RWPE1 (cell line): ENCODE measurements around the gene RPS6KC1.
"Not testable (repeated sequence)": the region's sequence is repeated elsewhere in the genome, so short reads cannot be mapped to it uniquely, and the experiment has no call there.

Source experiments
- CTCF ChIA-PET: fragments of 350-600 bp; sonication (Branson Sonifier 250); formaldehyde crosslinking; extraction: SDS; loops from one replicate; lab custom pipeline; 2021; lab: Yijun Ruan, JAX
- POLR2A ChIA-PET: fragments of 400-600 bp; formaldehyde crosslinking; extraction: SDS; loops from one replicate; lab custom pipeline; 2020; ENCODE audit warnings: antibody characterized with exemption; ENCODE audit not compliant: low non-redundant PET; lab: Yijun Ruan, JAX
- DNase-seq: peaks from one replicate; pipeline ENCODE4 v3.0.0; 2012; ENCODE audit warnings: low spot score
- H3K27ac ChIP-seq: fragments of 450-650 bp; 2 replicates; pipeline ENCODE4 v1.5.1; 2017
- CTCF ChIP-seq: fragments of 450-650 bp; conservative IDR thresholded peaks from 2 replicates; pipeline ENCODE4 v1.5.1; 2017; ENCODE audit warnings: low read depth, mild to moderate bottlenecking

The RPS6KC1 gene

GRCh38 chr1:213017447-213018273 lies 33.4 kb upstream of the RPS6KC1 start:
- CTCF ChIA-PET, result interaction anchor here (0.7 kb wide), 1 partner anchor 135 kb away, joined by 3 read pairs; no protein-coding TSS in a partner anchor
- no peak for TF ChIP-seq CTCF
- H3K27ac ChIP-seq, result no peak overlapping the region
- POLR2A ChIA-PET, result no interaction called here
- DNase-seq, result no peak

GRCh38 chr1:213019450-213019849 lies 31.6 kb upstream of the RPS6KC1 start:
- ChIA-PET POLR2A (no interaction called here), CTCF (no interaction called here)
- DNase-seq, result no peak
- no peak overlapping the region for H3K27ac ChIP-seq
- no peak for TF ChIP-seq CTCF

- no peak for TF ChIP-seq CTCF
- no peak for DNase-seq
- POLR2A ChIA-PET, result interaction anchor here (0.6 kb wide), 1 partner anchor 229 kb away, joined by 3 read pairs; no protein-coding TSS in a partner anchor
Observed at GRCh38 chr1:213020016-213020415, 31.0 kb upstream of the RPS6KC1 start.

GRCh38 chr1:213027024-213027423 lies 24.0 kb upstream of the RPS6KC1 start:
- DNase-seq, CTCF ChIA-PET: not testable (repeated sequence)

More at GRCh38 chr1:213020016-213020415, 31.0 kb upstream of the RPS6KC1 start:
- H3K27ac ChIP-seq, result no peak overlapping the region
- CTCF ChIA-PET, result no interaction called here

GRCh38 chr1:213032651-213033050 lies 18.4 kb upstream of the RPS6KC1 start:
- TF ChIP-seq CTCF, result no peak
- ChIA-PET CTCF (no interaction called here), POLR2A (no interaction called here)
- no peak for DNase-seq
- H3K27ac ChIP-seq, result no peak overlapping the region

More at GRCh38 chr1:213027024-213027423, 24.0 kb upstream of the RPS6KC1 start:
- POLR2A ChIA-PET, H3K27ac ChIP-seq: not testable (repeated sequence)

GRCh38 chr1:213034713-213035112 lies 16.3 kb upstream of the RPS6KC1 start:
- DNase-seq, result no peak
- no peak for TF ChIP-seq CTCF
- H3K27ac ChIP-seq, result no peak overlapping the region
- ChIA-PET POLR2A (no interaction called here), CTCF (no interaction called here)

- DNase-seq, result no peak
- H3K27ac ChIP-seq, result no peak overlapping the region
- no peak for TF ChIP-seq CTCF
- ChIA-PET CTCF (no interaction called here), POLR2A (no interaction called here)
Observed at GRCh38 chr1:213035573-213035972, 15.5 kb upstream of the RPS6KC1 start.
